ENCODE data around the gene TNIK.

The TNIK gene

DNA sequence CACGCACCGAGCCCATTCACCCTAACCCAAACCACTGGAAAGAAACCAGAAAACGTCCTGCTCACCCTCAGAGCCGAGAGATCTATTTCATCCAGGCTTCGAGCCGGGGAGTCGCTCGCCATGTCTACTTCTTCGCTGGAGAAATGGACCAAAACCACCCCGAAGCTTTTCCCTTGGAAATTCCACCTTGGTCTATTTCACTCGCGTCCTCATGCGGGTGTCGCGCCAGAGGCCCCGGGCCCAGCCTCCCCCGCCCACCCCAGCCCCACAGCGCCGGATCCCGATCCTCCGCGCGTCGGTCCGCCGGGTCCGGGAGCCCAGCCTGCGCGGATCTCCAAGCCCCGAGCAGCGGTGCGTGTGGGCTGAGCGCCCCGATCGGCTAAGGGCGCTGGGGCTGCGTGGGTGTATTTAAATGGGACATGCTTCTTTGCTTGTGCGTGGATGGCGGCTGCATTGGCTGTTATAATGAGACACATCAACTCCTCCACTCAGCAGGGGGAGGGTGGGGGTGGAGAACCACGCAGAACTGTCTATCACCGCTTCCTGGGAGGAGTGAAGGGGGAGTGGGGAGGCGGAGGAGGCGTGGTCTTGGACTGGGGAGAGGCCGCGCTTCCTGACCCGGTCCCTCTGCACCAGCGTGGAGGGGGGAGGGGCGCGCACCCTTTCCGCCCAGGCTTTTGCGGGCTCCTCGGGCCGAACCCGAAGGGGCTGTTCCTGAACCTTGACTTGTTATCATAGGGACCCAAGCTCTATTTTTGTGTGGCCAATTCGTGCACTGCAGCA, at the start of gene TNIK:
TNIK (minus strand) TSS at position 464 of the 783 bp plus-strand sequence; CDS start at position 122, 342 bp downstream.
- peak; percentile 88 to 98 for DNase-seq

DNA sequence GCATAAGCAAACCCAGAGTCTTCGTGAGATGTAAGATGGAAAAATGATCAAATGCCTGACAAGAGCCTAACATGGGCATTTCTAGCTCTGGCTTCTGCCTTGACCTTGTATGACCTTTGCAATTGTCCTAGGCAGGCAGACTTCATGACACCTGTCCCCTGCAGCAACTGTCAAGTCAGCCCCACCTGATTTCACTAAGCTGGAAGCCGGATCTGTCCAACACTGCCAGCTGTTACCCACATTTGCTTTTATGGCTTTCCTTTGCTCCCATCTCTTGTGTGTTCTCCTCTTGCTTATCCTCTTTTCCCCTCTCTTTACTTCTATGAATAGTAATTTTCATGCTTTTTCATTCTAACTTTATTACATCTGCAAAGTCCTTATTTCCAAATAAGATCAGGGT, 48.5 kb upstream of the TNIK start:
- no peak for DNase-seq

DNA sequence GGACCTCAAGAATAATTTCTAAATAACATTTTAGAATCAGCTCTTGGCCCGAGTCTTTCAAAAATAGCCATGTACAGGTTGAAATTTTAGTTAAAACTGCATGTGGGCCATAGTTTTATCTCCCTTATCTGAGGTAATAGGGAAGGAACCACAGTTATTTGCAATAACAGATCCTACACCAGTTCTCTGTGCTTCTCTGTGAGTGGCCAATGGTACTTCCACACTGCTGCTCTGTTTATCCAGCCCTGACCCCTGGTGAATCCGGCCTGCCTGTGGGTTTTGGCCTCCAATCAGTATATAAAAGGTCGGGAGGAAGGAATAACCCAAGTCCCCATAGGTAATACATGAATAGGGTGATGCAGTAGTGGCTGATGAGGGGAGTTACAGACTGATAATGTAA, 48.0 kb upstream of the TNIK start:
- no peak for DNase-seq

DNA sequence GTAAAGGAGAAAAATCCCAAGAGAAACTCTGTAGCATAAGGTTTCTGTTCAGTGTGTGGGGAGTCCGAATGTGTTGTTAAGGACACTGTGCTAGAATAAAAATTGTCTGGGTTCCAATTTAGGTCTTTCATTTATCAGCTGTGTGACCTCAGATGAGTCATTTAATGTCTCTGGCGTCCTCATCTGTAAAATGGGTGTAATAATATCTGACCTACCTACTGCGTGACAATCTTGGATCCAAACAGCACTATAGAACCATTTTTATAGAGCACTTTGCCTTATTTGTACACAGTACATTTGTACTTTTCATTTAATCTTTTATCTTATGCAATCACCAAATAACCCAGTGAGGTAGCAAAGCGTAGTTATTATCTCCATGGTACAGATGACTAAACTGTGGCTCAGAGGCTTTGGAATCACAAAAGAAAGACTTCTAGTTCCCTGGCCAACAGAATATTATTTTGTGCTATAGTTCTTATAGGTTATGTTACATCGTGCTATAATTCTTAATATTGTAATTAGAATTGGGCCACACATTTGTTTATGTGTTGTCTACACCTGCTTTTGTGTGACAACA, 46.6 kb upstream of the TNIK start:
- no peak for DNase-seq

- no peak for DNase-seq
Measured at GRCh38 chr3:171505822-171506333, 45.7 kb upstream of the TNIK start.

GRCh38 chr3:171504376-171504775, 44.2 kb upstream of the TNIK start:
- DNase-seq: no peak

GRCh38 chr3:171503817-171504216, 43.6 kb upstream of the TNIK start:
- DNase-seq: no peak

DNA sequence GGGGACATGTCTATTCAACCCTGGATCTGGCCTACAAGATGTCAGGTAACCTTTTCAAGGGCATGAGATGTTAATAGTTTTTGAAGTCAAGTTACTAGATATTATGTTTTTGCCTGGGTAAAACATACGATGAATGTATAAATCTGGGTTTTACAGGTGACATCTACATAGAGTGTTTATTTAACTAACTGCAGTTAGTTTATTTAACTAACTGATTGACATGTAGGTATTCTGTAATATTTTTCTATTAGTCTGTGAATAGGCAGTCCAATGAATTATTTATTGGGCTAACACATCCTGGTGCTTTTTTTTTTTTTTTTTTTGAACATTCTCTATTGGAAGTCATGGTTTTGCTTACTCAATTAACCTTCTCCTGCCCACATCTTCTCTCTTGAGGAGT, 38.7 kb upstream of the TNIK start:
- no peak for DNase-seq

- no peak for DNase-seq
Measured at GRCh38 chr3:171497468-171497867, 37.3 kb upstream of the TNIK start.

- DNase-seq: no peak
Measured at GRCh38 chr3:171495413-171495812, 35.2 kb upstream of the TNIK start.

GRCh38 chr3:171494457-171495109, 34.4 kb upstream of the TNIK start:
- DNase-seq: no peak

DNA sequence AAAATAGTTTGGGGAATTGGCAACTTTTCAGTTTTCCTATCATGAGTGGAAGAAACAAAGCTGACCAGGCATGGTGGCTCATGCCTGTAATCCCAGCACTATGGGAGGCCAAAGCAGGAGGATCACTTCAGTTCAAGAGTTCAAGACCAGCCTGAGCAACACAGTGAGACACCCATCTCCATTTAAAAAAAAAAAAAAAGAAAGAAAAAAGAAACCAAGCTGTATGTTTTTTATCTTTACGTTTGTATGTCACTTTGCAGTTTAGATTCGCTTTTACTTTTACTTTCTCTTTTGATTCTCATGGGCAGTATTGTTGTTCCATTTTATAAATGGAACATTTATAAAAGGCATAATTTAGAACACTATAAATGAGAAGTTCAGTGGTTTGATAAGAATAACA, 31.2 kb upstream of the TNIK start:
- DNase-seq: no peak

- DNase-seq: no peak
Measured at GRCh38 chr3:171490901-171491300, 30.7 kb upstream of the TNIK start.

DNA sequence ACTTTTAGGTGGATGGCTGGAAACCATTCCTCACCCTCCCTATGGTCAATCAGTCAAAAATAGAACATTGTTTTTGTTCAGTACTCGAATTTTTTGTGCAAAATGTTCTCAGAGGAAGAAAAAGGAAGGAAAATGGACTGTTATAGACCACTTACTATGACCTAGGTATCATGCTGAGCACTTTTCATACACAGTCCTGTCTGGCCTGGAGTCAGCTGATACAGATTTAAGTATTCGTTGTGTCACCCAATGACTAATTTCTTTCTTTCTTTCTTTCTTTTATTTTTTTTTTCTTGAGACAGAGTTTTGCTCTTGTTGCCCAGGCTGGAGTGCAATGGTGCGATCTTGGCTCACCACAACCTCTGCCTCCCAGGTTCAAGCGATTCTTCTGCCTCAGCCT, 29.1 kb upstream of the TNIK start:
- no peak for DNase-seq

DNA sequence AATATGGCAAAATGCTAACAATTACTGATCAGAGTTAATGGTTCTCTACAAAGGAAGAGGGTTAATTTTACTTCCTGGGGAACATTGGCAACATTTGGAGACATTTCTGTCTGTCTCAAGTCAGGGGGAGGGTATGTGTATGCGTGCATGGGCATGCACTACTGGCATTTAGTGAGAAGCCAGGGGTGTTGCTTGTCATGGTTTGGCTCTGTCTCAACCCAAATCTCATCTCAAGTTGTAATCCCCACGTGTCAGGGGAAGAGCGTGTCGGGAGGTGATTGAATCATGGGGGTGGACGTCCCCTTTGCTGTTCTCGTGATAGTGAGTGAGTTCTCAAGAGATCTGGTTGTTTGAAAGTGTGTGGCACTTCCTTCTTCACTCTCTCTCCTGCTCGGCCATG, 28.3 kb upstream of the TNIK start:
- DNase-seq: no peak

DNA sequence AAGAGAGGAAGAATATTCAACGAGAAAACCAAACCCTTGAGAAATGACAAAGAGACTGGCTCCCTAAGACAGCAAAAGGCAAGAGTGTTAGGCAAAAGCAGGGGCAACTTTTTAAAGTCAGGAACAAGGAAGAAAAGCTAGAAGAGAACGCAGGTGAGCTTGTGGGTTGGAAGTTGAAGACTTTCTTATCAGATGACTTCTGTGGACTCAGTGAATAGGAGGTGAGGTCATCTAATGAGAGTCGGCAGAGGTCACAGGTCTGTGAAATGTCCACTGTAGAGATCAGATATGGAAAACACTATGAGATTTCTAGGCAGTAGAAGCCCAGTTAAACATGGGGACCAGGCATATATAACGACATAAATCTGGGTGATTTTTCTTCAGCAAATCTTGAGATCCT, 27.2 kb upstream of the TNIK start:
- DNase-seq: no peak

GRCh38 chr3:171485338-171485737, 25.1 kb upstream of the TNIK start:
- no peak for DNase-seq

DNA sequence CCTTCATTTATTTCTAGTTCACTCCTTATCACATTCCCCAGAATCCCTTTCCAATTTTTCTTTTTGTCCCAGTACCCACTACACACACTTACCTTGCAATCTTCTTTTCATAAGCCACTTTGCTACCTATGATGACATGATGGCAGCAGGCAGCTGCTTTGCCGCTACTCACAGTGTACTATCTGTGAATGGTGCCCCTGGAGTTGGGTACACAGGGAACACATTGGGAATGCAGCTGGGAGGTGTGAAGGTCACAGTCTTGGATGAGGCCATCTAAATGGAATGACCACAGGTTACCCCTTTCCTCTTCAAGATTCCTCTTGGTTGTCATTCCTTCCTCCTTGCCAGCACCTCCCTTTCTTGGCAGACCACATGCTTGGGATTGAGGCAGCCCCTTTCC, 20.8 kb upstream of the TNIK start:
- no peak for DNase-seq

DNA sequence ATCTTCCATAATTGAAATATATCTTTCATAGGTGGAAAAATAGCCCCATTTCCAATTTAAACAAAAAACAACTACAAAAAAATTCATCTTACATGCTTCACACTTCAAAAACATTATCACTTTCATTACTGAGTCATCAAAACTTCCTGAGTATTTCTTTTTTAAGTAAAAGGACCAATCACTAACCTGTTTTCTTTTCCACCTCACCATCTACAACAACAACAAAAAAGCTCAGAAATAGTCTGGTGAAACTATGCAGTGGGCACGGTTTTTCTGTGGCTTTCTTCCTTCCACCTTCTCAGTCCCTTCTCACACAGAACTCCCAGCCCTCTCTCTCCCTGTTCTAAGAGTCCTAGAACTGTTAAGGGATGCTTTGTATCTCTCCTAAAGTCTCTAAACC, 20.3 kb upstream of the TNIK start:
- DNase-seq: no peak

DNA sequence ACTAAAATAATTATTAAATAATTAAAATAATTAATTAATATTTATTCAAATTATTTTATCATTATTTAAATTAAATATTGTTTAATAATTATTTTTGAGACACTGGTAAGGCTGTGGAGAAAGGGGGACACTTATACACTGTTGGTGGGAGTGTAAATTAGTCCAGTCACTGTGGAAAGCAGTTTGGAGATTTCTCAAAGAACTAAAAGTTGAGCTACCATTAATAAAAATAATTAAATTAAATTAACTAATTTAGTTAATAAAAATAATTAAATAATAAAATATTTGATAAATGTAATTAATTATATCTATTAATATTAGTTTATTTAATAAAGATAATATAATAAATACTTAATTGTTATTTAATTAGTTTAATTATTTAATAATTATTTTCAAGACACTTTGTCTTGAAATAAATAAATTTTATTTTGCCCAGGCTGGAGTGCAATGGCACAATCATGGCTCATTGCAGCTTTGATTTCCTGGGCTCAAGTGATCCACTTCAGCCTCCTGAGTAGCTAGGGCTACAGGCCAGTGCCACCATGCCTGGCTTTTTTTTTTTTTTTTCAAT, 16.4 kb upstream of the TNIK start:
- no peak for DNase-seq

DNA sequence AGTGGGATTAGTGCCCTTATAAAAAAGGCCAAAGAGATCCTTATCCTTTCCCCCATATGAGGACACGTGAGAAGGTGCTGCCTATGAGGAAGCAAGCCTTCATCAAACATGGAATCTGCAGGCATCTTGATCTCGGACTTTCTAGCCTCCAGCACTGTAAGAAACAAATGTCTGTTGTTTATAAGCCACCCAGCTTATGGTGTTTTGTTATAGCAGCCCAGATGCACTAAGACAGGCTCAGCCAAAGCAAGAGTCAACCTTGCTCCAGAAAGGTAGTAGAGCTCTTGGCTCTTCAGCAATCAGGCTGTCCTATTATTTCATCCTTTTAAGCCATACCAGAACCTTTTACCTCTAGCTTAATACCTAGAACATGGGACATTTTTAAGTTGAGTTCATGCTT, 12.3 kb upstream of the TNIK start:
- no peak for DNase-seq

DNA sequence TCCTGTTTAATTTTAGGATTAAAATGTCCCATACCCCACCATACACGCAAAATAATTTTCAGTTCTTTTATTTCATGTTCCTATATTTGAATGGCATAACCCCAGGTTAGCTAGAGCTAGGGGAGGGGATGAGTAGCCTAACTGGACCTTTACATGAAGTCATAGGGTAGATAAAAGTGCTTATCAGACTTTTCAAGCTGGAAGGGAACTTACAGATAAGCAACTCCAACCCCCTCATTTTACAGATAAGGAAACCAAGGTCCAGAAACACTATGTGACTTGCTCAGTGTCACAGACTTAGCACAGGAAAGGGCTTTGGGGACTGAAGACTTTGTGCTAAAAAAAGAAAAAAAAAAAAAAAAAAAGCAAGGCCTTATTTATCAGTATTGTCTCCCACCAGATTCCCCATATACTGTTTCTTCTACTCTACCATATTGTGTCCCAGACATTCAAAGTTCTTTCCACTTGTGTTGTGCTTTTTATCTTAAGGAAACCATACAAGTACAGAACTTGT, 10.6 kb upstream of the TNIK start:
- no peak for DNase-seq

- DNase-seq: no peak
Measured at GRCh38 chr3:171469376-171469775, 9.2 kb upstream of the TNIK start.

Measured in stimulated activated CD4-positive, alpha-beta T cell treated with anti-CD3 and anti-CD28 coated beads, Interleukin-4, amount 100 ng/mL, for 4 hours (primary cell).